Caco-2 (cell line): Measurements from ENCODE around the gene NBAS. TPM values are rescaled to one million over a fixed set of nuclear protein-coding genes. Genes with fewer than 3 reads are reported as not detected.

Experiments used
- BruUV-seq: library from RNA; stranded (reverse); fragments of 400-500 nt; replicated peaks from 2 replicates; lab custom pipeline; 2021; lab: Mats Ljungman, UMichigan
- CTCF ChIA-PET: fragments of 300-600 bp; sonication (Branson Sonifier 250); formaldehyde crosslinking; loops from one replicate; lab custom pipeline; 2022; ENCODE audit warnings: antibody characterized with exemption; lab: Charles Lee
- POLR2A ChIA-PET: fragments of 300-600 bp; sonication (Branson Sonifier 250); formaldehyde crosslinking; loops from one replicate; lab custom pipeline; 2022; ENCODE audit warnings: antibody characterized with exemption; lab: Charles Lee
- DNase-seq, 2 experiments: peaks; one replicate each; pipeline versions ENCODE4 v3.0.0 to v3.0.0-alpha.2; 2020 to 2022
- H3K27me3 ChIP-seq: replicated peaks from 2 replicates; pipeline ENCODE4 v1.6.0; 2011; ENCODE audit warnings: low read length; ENCODE audit not compliant: control insufficient read depth, insufficient read depth
- H3K36me3 ChIP-seq: 2 replicates; pipeline ENCODE4 v1.5.1; 2011; ENCODE audit warnings: low read length; ENCODE audit not compliant: control insufficient read depth, insufficient read depth
- H3K4me1 ChIP-seq: fragments of 250-450 bp; sonication (Bioruptor Pico); 2 replicates; pipeline ENCODE4 v1.5.1; 2020; ENCODE audit warnings: mild to moderate bottlenecking
- H3K4me3 ChIP-seq: 2 replicates; pipeline ENCODE4 v1.5.1; 2011; ENCODE audit warnings: low read depth, mild to moderate bottlenecking, control low read depth, low read length
- H3K9me3 ChIP-seq: fragments of 250-450 bp; sonication (Bioruptor Pico); 2 replicates; pipeline ENCODE4 v1.5.1; 2020; ENCODE audit warnings: mild to moderate bottlenecking, moderate library complexity
- H3K27ac Mint-ChIP-seq: one replicate; pipeline ENCODE4 v1.8.0; 2022; ENCODE audit warnings: mixed read lengths; ENCODE audit not compliant: unreplicated experiment
- H3K27me3 Mint-ChIP-seq: one replicate; pipeline ENCODE4 v1.8.0; 2022; ENCODE audit warnings: mixed read lengths; ENCODE audit not compliant: insufficient read depth, unreplicated experiment
- H3K36me3 Mint-ChIP-seq: one replicate; pipeline ENCODE4 v1.8.0; 2022; ENCODE audit warnings: mild to moderate bottlenecking, mixed read lengths; ENCODE audit not compliant: insufficient read depth, unreplicated experiment
- H3K4me1 Mint-ChIP-seq: one replicate; pipeline ENCODE4 v1.8.0; 2022; ENCODE audit warnings: low read depth, mixed read lengths; ENCODE audit not compliant: unreplicated experiment
- H3K4me3 Mint-ChIP-seq: one replicate; pipeline ENCODE4 v1.8.0; 2022; ENCODE audit warnings: mild to moderate bottlenecking, moderate library complexity, mixed read lengths; ENCODE audit not compliant: unreplicated experiment
- H3K9me3 Mint-ChIP-seq: one replicate; pipeline ENCODE4 v1.8.0; 2022; ENCODE audit warnings: mixed read lengths; ENCODE audit not compliant: unreplicated experiment
- intact Hi-C: fragments of 100-400 bp; cut with micrococcal nuclease; formaldehyde crosslinking; loops from one replicate; pipeline ENCODE4 v1.10.0; 2022; ENCODE audit not compliant: unreplicated experiment
- total RNA-seq: library from RNA; stranded (reverse); gene quantifications from 2 replicates; pipeline ENCODE4 v1.2.3, GENCODE V29; 2022
- TF ChIP-seq, protein P1 (sequence below), 2 experiments: fragments of 200-600 bp in 1 of 2; IDR thresholded peaks; 1 replicate in 1 of 2; 2 replicates in 1 of 2; pipeline versions ENCODE4 v1.5.1 to v1.8.0; 2011 to 2022; ENCODE audit warnings: antibody characterized with exemption in 1 of 2, control low read depth in 1 of 2, inconsistent platforms in 1 of 2, low read depth in 1 of 2, low read length in 1 of 2, mild to moderate bottlenecking in 1 of 2, moderate library complexity in 1 of 2; ENCODE audit not compliant: insufficient read depth in 1 of 2, severe bottlenecking in 1 of 2, unreplicated experiment in 1 of 2

Gene NBAS
- total RNA-seq, 1 experiment from 2014 or later = 31.1 TPM

GRCh38 chr2:15146960-15147359 lies 414.2 kb downstream of the NBAS start:
- no peak overlapping the region for H3K4me3 ChIP-seq
- Mint-ChIP-seq H3K4me1 (no peaks in the 10 kb centered on the region), H3K36me3 (no peaks in the 10 kb centered on the region), H3K27me3 (no peaks in the 10 kb centered on the region), H3K9me3 (no peaks in the 10 kb centered on the region), H3K27ac (no peak overlapping the region), H3K4me3 (no peak overlapping the region)
- ChIA-PET POLR2A (no interaction called here), CTCF (no interaction called here)
- no peak for DNase-seq
- no TSS peak for BruUV-seq
- H3K36me3 ChIP-seq = no peaks in the 10 kb centered on the region
- TF ChIP-seq, protein P1, sequence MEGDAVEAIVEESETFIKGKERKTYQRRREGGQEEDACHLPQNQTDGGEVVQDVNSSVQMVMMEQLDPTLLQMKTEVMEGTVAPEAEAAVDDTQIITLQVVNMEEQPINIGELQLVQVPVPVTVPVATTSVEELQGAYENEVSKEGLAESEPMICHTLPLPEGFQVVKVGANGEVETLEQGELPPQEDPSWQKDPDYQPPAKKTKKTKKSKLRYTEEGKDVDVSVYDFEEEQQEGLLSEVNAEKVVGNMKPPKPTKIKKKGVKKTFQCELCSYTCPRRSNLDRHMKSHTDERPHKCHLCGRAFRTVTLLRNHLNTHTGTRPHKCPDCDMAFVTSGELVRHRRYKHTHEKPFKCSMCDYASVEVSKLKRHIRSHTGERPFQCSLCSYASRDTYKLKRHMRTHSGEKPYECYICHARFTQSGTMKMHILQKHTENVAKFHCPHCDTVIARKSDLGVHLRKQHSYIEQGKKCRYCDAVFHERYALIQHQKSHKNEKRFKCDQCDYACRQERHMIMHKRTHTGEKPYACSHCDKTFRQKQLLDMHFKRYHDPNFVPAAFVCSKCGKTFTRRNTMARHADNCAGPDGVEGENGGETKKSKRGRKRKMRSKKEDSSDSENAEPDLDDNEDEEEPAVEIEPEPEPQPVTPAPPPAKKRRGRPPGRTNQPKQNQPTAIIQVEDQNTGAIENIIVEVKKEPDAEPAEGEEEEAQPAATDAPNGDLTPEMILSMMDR (IDR thresholded peaks at IDR 0.05; ENCODE audit: insufficient read depth in 1 of 2, low read depth in 1 of 2, low read length in 1 of 2, severe bottlenecking in 1 of 2, unreplicated experiment in 1 of 2) = no peak
- intact Hi-C loops = no loop called here
- no peaks in the 10 kb centered on the region for H3K9me3 ChIP-seq
- H3K27me3 ChIP-seq = no peaks in the 10 kb centered on the region
- 0 out of 2 replicates have a peak, but pooled peaks cover 5% of the 10 kb centered on the region for H3K4me1 ChIP-seq

- Histone ChIP-seq H3K4me1 (0 out of 2 replicates have a peak, but pooled peaks cover 5% of the 10 kb centered on the region), H3K36me3 (no peaks in the 10 kb centered on the region), H3K27me3 (no peaks in the 10 kb centered on the region), H3K9me3 (no peaks in the 10 kb centered on the region), H3K4me3 (no peak overlapping the region)
- no peak for DNase-seq
- Mint-ChIP-seq H3K4me1 (no peaks in the 10 kb centered on the region), H3K27me3 (no peaks in the 10 kb centered on the region), H3K4me3 (no peak overlapping the region), H3K27ac (no peak overlapping the region), H3K36me3 (no peaks in the 10 kb centered on the region), H3K9me3 (no peaks in the 10 kb centered on the region)
- ChIA-PET POLR2A (no interaction called here), CTCF (no interaction called here)
- intact Hi-C loops = no loop called here
- TF ChIP-seq, protein P1 (IDR thresholded peaks at IDR 0.05; ENCODE audit: insufficient read depth in 1 of 2, low read depth in 1 of 2, low read length in 1 of 2, severe bottlenecking in 1 of 2, unreplicated experiment in 1 of 2) = no peak
- BruUV-seq = no TSS peak
These were observed 415.2 kb downstream of the NBAS start for GRCh38 chr2:15145919-15146318.

- intact Hi-C loops = no loop called here
- Mint-ChIP-seq H3K9me3 (no peaks in the 10 kb centered on the region), H3K27me3 (no peaks in the 10 kb centered on the region), H3K27ac (no peak overlapping the region), H3K36me3 (no peaks in the 10 kb centered on the region), H3K4me1 (no peaks in the 10 kb centered on the region), H3K4me3 (no peak overlapping the region)
- Histone ChIP-seq H3K4me1 (0 out of 2 replicates have a peak, but pooled peaks cover 5% of the 10 kb centered on the region), H3K9me3 (no peaks in the 10 kb centered on the region), H3K36me3 (no peaks in the 10 kb centered on the region), H3K27me3 (no peaks in the 10 kb centered on the region), H3K4me3 (no peak overlapping the region)
- ChIA-PET CTCF (no interaction called here), POLR2A (no interaction called here)
- TF ChIP-seq, protein P1 (IDR thresholded peaks at IDR 0.05; ENCODE audit: insufficient read depth in 1 of 2, low read depth in 1 of 2, low read length in 1 of 2, severe bottlenecking in 1 of 2, unreplicated experiment in 1 of 2) = no peak
- no peak for DNase-seq
- BruUV-seq = no TSS peak
These were observed 415.9 kb downstream of the NBAS start for GRCh38 chr2:15145046-15145817.
